ENCODE data around the gene MTRF1L.

GRCh38 chr6:152943260-152943897, 59.1 kb downstream of the MTRF1L start:
- TF ChIP-seq CTCF (IDR thresholded peaks at IDR 0.05; ENCODE audit: low read length) (no peak), EZH2 (optimal IDR thresholded peaks at IDR 0.05; ENCODE audit: low read depth, low read length) (no peak)
